Measurements from ENCODE around the gene CDHR1. TPM values are rescaled to one million over a fixed set of nuclear protein-coding genes. Genes with fewer than 3 reads are reported as not detected.

CDHR1 gene
- polyA plus RNA-seq, 3 donors = not detected

- no peaks in the 10 kb centered on the region for H3K9me3 ChIP-seq (replicated peaks in 1 of 2; ENCODE audit: control insufficient read depth in 1 of 2, insufficient read depth in 1 of 2, low read length in 2 of 2)
- DNase-seq = no peak
- WGBS (ENCODE audit: insufficient coverage) = 93% methylated on average over 2 of the region's 4 CpGs
- H3K27me3 Mint-ChIP-seq (ENCODE audit: low read depth in 3 of 3) = peaks cover 0 to 2% (median 0%) of the 10 kb centered on the region in 3 donors
- H3K4me2 ChIP-seq (replicated peaks; ENCODE audit: extremely low read depth, low read length, poor library complexity, severe bottlenecking) = no peak overlapping the region
- no peaks in the 10 kb centered on the region for H3K4me1 ChIP-seq (ENCODE audit: control insufficient read depth in 1 of 2, insufficient read depth in 2 of 2, low read length in 2 of 2)
- no peaks in the 10 kb centered on the region for H3K36me3 Mint-ChIP-seq
- H3K9me3 Mint-ChIP-seq = peaks cover 0 to 9% (median 3%) of the 10 kb centered on the region in 7 donors
- H3K4me3 ChIP-seq (replicated peaks in 1 of 3; ENCODE audit: low read depth in 2 of 3, low read length in 3 of 3) = no peak overlapping the region
- no peak overlapping the region for H3K4me3 Mint-ChIP-seq
- no peak overlapping the region for H3K27ac ChIP-seq (ENCODE audit: low read depth in 1 of 2, low read length in 2 of 2)
- no peak overlapping the region for H3K27ac Mint-ChIP-seq
- no peaks in the 10 kb centered on the region for H3K79me2 ChIP-seq (ENCODE audit: insufficient read depth, low read length)
- H2AFZ ChIP-seq (ENCODE audit: insufficient read depth, low read depth, low read length, poor library complexity, severe bottlenecking) = no peak overlapping the region
- H4K20me1 ChIP-seq (ENCODE audit: insufficient read depth, low read length) = no peaks in the 10 kb centered on the region
- no peak for TF ChIP-seq CTCF (IDR thresholded peaks at IDR 0.05)
- H3K27me3 ChIP-seq (ENCODE audit: control insufficient read depth in 2 of 2, insufficient read depth in 2 of 2, low read length in 2 of 2) = no peaks in the 10 kb centered on the region
- intact Hi-C loops (cut with micrococcal nuclease) = no loop called here
- no peaks in the 10 kb centered on the region for H3K36me3 ChIP-seq (replicated peaks in 1 of 2; ENCODE audit: control insufficient read depth in 1 of 2, insufficient read depth in 2 of 2, low read length in 2 of 2)
- no peak overlapping the region for H3K9ac ChIP-seq (ENCODE audit: insufficient read depth, low read length, poor library complexity, severe bottlenecking)
- H3K4me1 Mint-ChIP-seq = peaks cover 8% of the 10 kb centered on the region
These were observed 18.0 kb upstream of the CDHR1 start for GRCh38 chr10:84176351-84176750.

- H3K4me1 Mint-ChIP-seq = peaks cover 6% of the 10 kb centered on the region
These were observed 17.4 kb upstream of the CDHR1 start for GRCh38 chr10:84176836-84177474.

More at GRCh38 chr10:84176836-84177474, 17.4 kb upstream of the CDHR1 start:
- no peak overlapping the region for H3K4me3 ChIP-seq (replicated peaks in 1 of 3; ENCODE audit: low read depth in 2 of 3, low read length in 3 of 3)
- Mint-ChIP-seq H3K36me3 (no peaks in the 10 kb centered on the region), H3K9me3 (peaks cover 0 to 9% (median 3%) of the 10 kb centered on the region in 7 donors), H3K4me3 (no peak overlapping the region), H3K27ac (peak overlapping the region in 1 of 7 donors; percentile 28), H3K27me3 (ENCODE audit: low read depth in 3 of 3) (peaks cover 0 to 2% (median 0%) of the 10 kb centered on the region in 3 donors)
- no peaks in the 10 kb centered on the region for H4K20me1 ChIP-seq (ENCODE audit: insufficient read depth, low read length)
- H3K9me3 ChIP-seq (replicated peaks in 1 of 2; ENCODE audit: control insufficient read depth in 1 of 2, insufficient read depth in 1 of 2, low read length in 2 of 2) = no peaks in the 10 kb centered on the region
- intact Hi-C loops (cut with micrococcal nuclease) = no loop called here
- TF ChIP-seq CTCF (IDR thresholded peaks at IDR 0.05) = no peak
- H3K36me3 ChIP-seq (replicated peaks in 1 of 2; ENCODE audit: control insufficient read depth in 1 of 2, insufficient read depth in 2 of 2, low read length in 2 of 2) = no peaks in the 10 kb centered on the region
- no peak overlapping the region for H3K9ac ChIP-seq (ENCODE audit: insufficient read depth, low read length, poor library complexity, severe bottlenecking)
- H3K27me3 ChIP-seq (ENCODE audit: control insufficient read depth in 2 of 2, insufficient read depth in 2 of 2, low read length in 2 of 2) = no peaks in the 10 kb centered on the region
- no peak overlapping the region for H3K4me2 ChIP-seq (replicated peaks; ENCODE audit: extremely low read depth, low read length, poor library complexity, severe bottlenecking)
- no peak overlapping the region for H2AFZ ChIP-seq (ENCODE audit: insufficient read depth, low read depth, low read length, poor library complexity, severe bottlenecking)
- no peak overlapping the region for H3K27ac ChIP-seq (ENCODE audit: low read depth in 1 of 2, low read length in 2 of 2)
- DNase-seq = no peak
- no peaks in the 10 kb centered on the region for H3K79me2 ChIP-seq (ENCODE audit: insufficient read depth, low read length)
- no peaks in the 10 kb centered on the region for H3K4me1 ChIP-seq (ENCODE audit: control insufficient read depth in 1 of 2, insufficient read depth in 2 of 2, low read length in 2 of 2)
- WGBS (ENCODE audit: insufficient coverage) = 92% methylated on average over 3 of the region's 4 CpGs

Data from CD14-positive monocyte (primary cell).